Adrenal gland (tissue), 5 donors: ENCODE measurements around the gene SLC8A3.

ENCODE experiments used
- CTCF ChIP-seq, 6 experiments: fragments of 450-650 bp in 4 of 6; fragments of 200-600 bp in 2 of 6; sonication (generic) in 1 of 6; IDR thresholded peaks; 1 replicate in 5 of 6; 2 replicates in 1 of 6; pipeline versions ENCODE4 v1.5.1 to v1.8.0; 2016 to 2021; ENCODE audit warnings: antibody characterized with exemption in 6 of 6, mild to moderate bottlenecking in 2 of 6, moderate library complexity in 1 of 6
- POLR2A ChIP-seq, 2 donors: fragments of 450-650 bp; IDR thresholded peaks; one replicate each; pipeline ENCODE4 v1.6.1; 2017; ENCODE audit warnings: antibody characterized with exemption in 2 of 2, mild to moderate bottlenecking in 2 of 2, moderate library complexity in 1 of 2
- donor health status: DM: no; HTN: no; CAD: no.

- no peak for TF ChIP-seq CTCF (IDR thresholded peaks at IDR 0.05)
- no peak for TF ChIP-seq POLR2A (IDR thresholded peaks at IDR 0.05)
These were observed 192.5 kb downstream of the SLC8A3 start for GRCh38 chr14:69996216-69996615.
